ENCODE data around the gene GNG12.
A peak's percentile ranks its signal among the peaks of the same experiment; 100 is the strongest.

DNA sequence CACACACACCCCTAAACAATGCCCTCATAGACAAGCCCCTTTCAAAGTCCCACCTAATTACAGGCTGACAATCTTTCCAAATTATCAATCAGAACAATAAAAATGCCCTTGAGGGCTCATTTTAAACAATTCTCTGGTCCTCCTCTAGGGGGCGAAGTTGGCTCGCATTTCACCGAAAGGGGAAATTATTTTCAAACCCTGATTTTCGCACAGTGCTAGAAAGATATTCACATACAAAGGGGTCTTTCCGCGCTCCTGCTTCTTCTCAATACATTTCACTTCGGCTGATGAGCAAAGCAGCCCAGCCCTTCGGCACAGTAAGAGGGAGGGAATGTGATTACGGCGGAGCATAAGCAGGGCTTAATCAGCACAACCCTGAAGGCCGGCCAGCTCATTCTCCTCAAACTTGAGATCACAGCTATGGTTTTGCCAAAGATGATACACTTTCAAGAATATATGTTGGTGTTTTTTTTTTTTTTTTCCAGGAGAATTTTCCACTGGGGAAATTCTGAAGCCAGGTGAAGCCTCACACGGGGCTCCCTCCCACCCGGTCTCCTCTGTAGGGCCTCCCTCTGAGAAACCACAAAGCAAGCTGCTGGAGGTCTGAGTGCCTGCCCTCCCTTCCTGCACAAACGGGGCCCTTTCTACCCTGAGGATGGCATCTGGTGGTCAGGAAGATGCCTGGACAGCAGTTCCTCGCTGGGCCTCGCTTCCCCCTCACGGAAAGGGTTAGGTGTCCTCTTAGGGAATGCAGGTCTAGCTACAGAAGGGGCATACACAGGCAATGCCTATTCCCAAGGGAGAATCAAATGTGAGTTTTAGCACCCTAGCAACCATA is 66.9 kb downstream of the GNG12 start:
- TF ChIP-seq, protein P1, sequence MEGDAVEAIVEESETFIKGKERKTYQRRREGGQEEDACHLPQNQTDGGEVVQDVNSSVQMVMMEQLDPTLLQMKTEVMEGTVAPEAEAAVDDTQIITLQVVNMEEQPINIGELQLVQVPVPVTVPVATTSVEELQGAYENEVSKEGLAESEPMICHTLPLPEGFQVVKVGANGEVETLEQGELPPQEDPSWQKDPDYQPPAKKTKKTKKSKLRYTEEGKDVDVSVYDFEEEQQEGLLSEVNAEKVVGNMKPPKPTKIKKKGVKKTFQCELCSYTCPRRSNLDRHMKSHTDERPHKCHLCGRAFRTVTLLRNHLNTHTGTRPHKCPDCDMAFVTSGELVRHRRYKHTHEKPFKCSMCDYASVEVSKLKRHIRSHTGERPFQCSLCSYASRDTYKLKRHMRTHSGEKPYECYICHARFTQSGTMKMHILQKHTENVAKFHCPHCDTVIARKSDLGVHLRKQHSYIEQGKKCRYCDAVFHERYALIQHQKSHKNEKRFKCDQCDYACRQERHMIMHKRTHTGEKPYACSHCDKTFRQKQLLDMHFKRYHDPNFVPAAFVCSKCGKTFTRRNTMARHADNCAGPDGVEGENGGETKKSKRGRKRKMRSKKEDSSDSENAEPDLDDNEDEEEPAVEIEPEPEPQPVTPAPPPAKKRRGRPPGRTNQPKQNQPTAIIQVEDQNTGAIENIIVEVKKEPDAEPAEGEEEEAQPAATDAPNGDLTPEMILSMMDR (IDR thresholded peaks at IDR 0.05), result peak; percentile 63 to 90
- no peak for TF ChIP-seq POLR2A (IDR thresholded peaks at IDR 0.05)
